Thyroid gland (tissue), 4 donors: ENCODE results near the gene ADPRHL1. TPM values are rescaled to one million over a fixed set of nuclear protein-coding genes. Genes with fewer than 3 reads are reported as not detected.
"Not testable (repeated sequence)": the region's sequence is repeated elsewhere in the genome, so short reads cannot be mapped to it uniquely, and the experiment has no call there.

Source experiments
- DNase-seq, 2 donors: peaks; one replicate each; pipeline ENCODE4 v3.0.0-alpha.2; 2019
- H3K27ac ChIP-seq, 3 donors: fragments of 200-600 bp; sonication (generic); 1 replicate in 2 of 3; 2 replicates in 1 of 3; pipeline ENCODE4 v1.5.1; 2016 to 2019; ENCODE audit warnings: mild to moderate bottlenecking in 1 of 3, moderate library complexity in 1 of 3
- H3K27me3 ChIP-seq: fragments of 200-600 bp; sonication (generic); one replicate; pipeline ENCODE4 v1.5.1; 2019
- H3K36me3 ChIP-seq, 2 donors: fragments of 200-600 bp; sonication (generic); one replicate each; pipeline ENCODE4 v1.5.1; 2016 to 2019
- H3K4me1 ChIP-seq, 2 donors: fragments of 200-600 bp; sonication (generic); one replicate each; pipeline ENCODE4 v1.5.1; 2017 to 2019
- H3K4me3 ChIP-seq, 3 donors: fragments of 200-600 bp; sonication (generic); replicated peaks in 1 of 3; 1 replicate in 2 of 3; 2 replicates in 1 of 3; pipeline ENCODE4 v1.5.1; 2016; ENCODE audit warnings: mild to moderate bottlenecking in 1 of 3
- H3K9me3 ChIP-seq: fragments of 200-600 bp; sonication (generic); one replicate; pipeline ENCODE4 v1.5.1; 2017
- POLR2A ChIP-seq, 2 donors: fragments of 450-650 bp; IDR thresholded peaks; one replicate each; pipeline ENCODE4 v1.6.1; 2017; ENCODE audit warnings: antibody characterized with exemption in 2 of 2, mild to moderate bottlenecking in 2 of 2, moderate library complexity in 1 of 2
- WGBS, 2 donors: methylation state at CpG; one replicate each; pipeline ENCODE4 v1.1.5; 2017; 5-methylcytosine and 5-hydroxymethylcytosine counted together
- intact Hi-C: fragments of 100-400 bp; cut with DNase I; formaldehyde crosslinking; loops from one replicate; pipeline ENCODE4 v1.15.1; 2023
- total RNA-seq, 4 donors: library from RNA; depleted of rRNA; stranded (reverse); fragments of >200 nt; gene quantifications; one replicate each; pipeline ENCODE4 v1.2.3, GENCODE V29; 2016
- TF ChIP-seq, protein P1 (sequence below), 6 experiments: fragments of 200-600 bp in 3 of 6; fragments of 450-650 bp in 3 of 6; sonication (generic) in 3 of 6; IDR thresholded peaks; one replicate each; pipeline ENCODE4 v1.5.1; 2016 to 2019; ENCODE audit warnings: antibody characterized with exemption in 6 of 6, mild to moderate bottlenecking in 2 of 6, inconsistent platforms in 1 of 6, moderate library complexity in 1 of 6

ADPRHL1 gene
- total RNA-seq, 4 donors from 2014 or later: 0.20 to 2.0 (median 1.0) TPM

- H3K9me3 ChIP-seq, H3K4me1 ChIP-seq, H3K27me3 ChIP-seq, intact Hi-C loops, H3K27ac ChIP-seq, H3K4me3 ChIP-seq, H3K36me3 ChIP-seq: not testable (repeated sequence)
- 64 to 81% methylated on average over 15 to 19 of the region's 19 CpGs for WGBS, 2 donors
- DNase-seq: peak; percentile 22 to 42
- TF ChIP-seq, protein P1, sequence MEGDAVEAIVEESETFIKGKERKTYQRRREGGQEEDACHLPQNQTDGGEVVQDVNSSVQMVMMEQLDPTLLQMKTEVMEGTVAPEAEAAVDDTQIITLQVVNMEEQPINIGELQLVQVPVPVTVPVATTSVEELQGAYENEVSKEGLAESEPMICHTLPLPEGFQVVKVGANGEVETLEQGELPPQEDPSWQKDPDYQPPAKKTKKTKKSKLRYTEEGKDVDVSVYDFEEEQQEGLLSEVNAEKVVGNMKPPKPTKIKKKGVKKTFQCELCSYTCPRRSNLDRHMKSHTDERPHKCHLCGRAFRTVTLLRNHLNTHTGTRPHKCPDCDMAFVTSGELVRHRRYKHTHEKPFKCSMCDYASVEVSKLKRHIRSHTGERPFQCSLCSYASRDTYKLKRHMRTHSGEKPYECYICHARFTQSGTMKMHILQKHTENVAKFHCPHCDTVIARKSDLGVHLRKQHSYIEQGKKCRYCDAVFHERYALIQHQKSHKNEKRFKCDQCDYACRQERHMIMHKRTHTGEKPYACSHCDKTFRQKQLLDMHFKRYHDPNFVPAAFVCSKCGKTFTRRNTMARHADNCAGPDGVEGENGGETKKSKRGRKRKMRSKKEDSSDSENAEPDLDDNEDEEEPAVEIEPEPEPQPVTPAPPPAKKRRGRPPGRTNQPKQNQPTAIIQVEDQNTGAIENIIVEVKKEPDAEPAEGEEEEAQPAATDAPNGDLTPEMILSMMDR (IDR thresholded peaks at IDR 0.05): peak in 2 of 6 experiments; percentile 14 to 23
Measured at GRCh38 chr13:113450861-113451620, 2.2 kb downstream of the ADPRHL1 start.

GRCh38 chr13:113450348-113450744 is 2.9 kb downstream of the ADPRHL1 start:
- H3K4me3 ChIP-seq, intact Hi-C loops, H3K27me3 ChIP-seq, H3K27ac ChIP-seq, H3K4me1 ChIP-seq, DNase-seq, H3K36me3 ChIP-seq, H3K9me3 ChIP-seq: not testable (repeated sequence)
- WGBS, 2 donors: 90 to 92% methylated on average over 9 of the region's 9 CpGs

DNA sequence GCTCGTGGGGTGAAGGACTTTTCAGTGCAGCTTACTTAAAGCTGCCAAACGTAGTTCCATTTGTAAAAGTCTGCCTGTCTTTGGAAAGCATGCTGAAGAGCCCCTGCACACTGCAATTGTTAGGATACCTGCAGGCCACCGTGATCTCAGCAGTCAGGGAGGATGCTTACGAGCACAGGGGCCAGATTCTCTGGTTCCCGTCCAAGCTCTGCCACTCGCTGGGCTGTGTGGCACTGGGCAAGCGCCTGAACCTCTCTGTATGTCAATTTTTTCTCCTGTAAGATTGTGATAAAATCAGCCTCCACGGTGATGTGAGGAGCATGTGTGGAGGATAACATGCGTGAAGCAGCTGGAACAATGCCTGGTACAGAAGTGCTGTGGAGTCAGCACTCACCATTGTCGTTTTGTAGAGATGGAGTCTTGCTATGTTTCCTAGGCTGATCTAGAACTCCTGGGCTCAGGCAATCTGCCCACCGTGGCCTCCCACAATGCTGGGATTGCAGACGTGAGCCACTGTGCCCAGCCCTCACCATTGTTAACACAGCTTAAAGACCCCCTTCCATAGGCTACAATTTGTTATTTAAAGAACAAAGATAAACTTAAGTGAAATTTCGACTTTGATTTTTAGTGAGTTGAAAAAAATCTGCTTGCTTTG is 3.5 kb downstream of the ADPRHL1 start:
- no peak overlapping the region for H3K4me3 ChIP-seq
- H3K4me1 ChIP-seq: no peaks in the 10 kb centered on the region
- 83 to 85% methylated on average over 12 to 13 of the region's 13 CpGs for WGBS, 2 donors
- no peaks in the 10 kb centered on the region for H3K9me3 ChIP-seq
- no peak for TF ChIP-seq POLR2A (IDR thresholded peaks at IDR 0.05)
- TF ChIP-seq, protein P1 (IDR thresholded peaks at IDR 0.05): no peak
- intact Hi-C loops: no loop called here
- no peaks in the 10 kb centered on the region for H3K27me3 ChIP-seq
- no peak overlapping the region for H3K27ac ChIP-seq
- H3K36me3 ChIP-seq: no peaks in the 10 kb centered on the region
- DNase-seq: no peak

- Histone ChIP-seq H3K27me3 (no peaks in the 10 kb centered on the region), H3K4me3 (no peak overlapping the region), H3K9me3 (no peaks in the 10 kb centered on the region), H3K27ac (no peak overlapping the region), H3K36me3 (no peaks in the 10 kb centered on the region), H3K4me1 (no peaks in the 10 kb centered on the region)
- no peak for DNase-seq
- 77 to 79% methylated on average over 19 to 28 of the region's 29 CpGs for WGBS, 2 donors
- intact Hi-C loops: no loop called here
- TF ChIP-seq, protein P1 (IDR thresholded peaks at IDR 0.05): no peak
- no peak for TF ChIP-seq POLR2A (IDR thresholded peaks at IDR 0.05)
Measured at GRCh38 chr13:113448885-113449692, 4.2 kb downstream of the ADPRHL1 start.

DNA sequence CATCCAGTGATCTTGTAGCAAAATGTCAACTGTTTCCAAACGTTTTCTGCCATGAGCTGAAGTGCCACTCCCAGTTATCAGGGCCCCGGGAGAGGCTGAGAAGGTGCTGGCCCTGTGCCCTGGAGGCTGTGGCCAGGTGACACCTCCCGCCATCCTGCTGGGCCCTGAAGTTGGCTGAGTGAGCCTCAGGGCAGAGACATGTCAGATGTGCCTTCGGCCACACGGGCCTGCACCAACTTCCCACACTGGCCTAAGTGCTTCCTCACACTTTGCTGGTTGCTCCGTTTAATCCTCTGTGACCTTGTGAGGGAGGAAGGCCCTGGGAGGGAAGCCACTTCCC is 4.8 kb downstream of the ADPRHL1 start:
- 31 to 41% methylated on average over 6 of the region's 6 CpGs for WGBS, 2 donors
- H3K9me3 ChIP-seq: no peaks in the 10 kb centered on the region
- no peaks in the 10 kb centered on the region for H3K4me1 ChIP-seq
- no peak for TF ChIP-seq POLR2A (IDR thresholded peaks at IDR 0.05)
- TF ChIP-seq, protein P1 (IDR thresholded peaks at IDR 0.05): no peak
- intact Hi-C loops: no loop called here
- peak; percentile 27 to 33 for DNase-seq
- H3K27me3 ChIP-seq: no peaks in the 10 kb centered on the region
- H3K4me3 ChIP-seq: no peak overlapping the region
- no peak overlapping the region for H3K27ac ChIP-seq
- no peaks in the 10 kb centered on the region for H3K36me3 ChIP-seq
